HFFc6 (cell line): ENCODE measurements around the gene AKAP13. TPM values are rescaled to one million over a fixed set of nuclear protein-coding genes. Genes with fewer than 3 reads are reported as not detected.
"Not testable (repeated sequence)": the region's sequence is repeated elsewhere in the genome, so short reads cannot be mapped to it uniquely, and the experiment has no call there.

Source experiments
- DNase-seq: peaks from one replicate; pipeline ENCODE4 v3.0.0-alpha.2; 2018
- H3K27ac Mint-ChIP-seq: 2 replicates; pipeline ENCODE4 v1.8.0; 2020; ENCODE audit warnings: mild to moderate bottlenecking, mixed read lengths
- H3K27me3 Mint-ChIP-seq: 2 replicates; pipeline ENCODE4 v1.8.0; 2021; ENCODE audit warnings: mild to moderate bottlenecking, moderate library complexity, mixed read lengths; ENCODE audit not compliant: insufficient read depth
- H3K36me3 Mint-ChIP-seq: 2 replicates; pipeline ENCODE4 v1.8.0; 2021; ENCODE audit warnings: low read depth, mixed read lengths
- H3K4me1 Mint-ChIP-seq: 2 replicates; pipeline ENCODE4 v1.8.0; 2020; ENCODE audit warnings: low read depth, mixed read lengths
- H3K4me3 Mint-ChIP-seq: 2 replicates; pipeline ENCODE4 v1.8.0; 2020; ENCODE audit warnings: mild to moderate bottlenecking, moderate library complexity, mixed read lengths
- H3K9me3 Mint-ChIP-seq: 2 replicates; pipeline ENCODE4 v1.8.0; 2020; ENCODE audit warnings: mild to moderate bottlenecking, mixed read lengths
- total RNA-seq, 6 experiments: library from RNA; stranded (reverse); fragmentation: NEBNext Ultra II Directional; extraction: Animal tissue kit (Norgen Biotek cat#: 25700); gene quantifications; 2 replicates in 1 of 6; 3 replicates in 5 of 6; pipeline ENCODE4 v1.2.3, GENCODE V29; 2021
- TF ChIP-seq, protein P1 (sequence below): fragments of 200-600 bp; sonication (generic); IDR thresholded peaks from 2 replicates; pipeline ENCODE4 v1.5.0; 2021; ENCODE audit warnings: antibody characterized with exemption, mild to moderate bottlenecking

AKAP13 gene
- total RNA-seq, 6 experiments from 2014 or later: 29.0 to 51.3 (median 35.6) TPM

DNA sequence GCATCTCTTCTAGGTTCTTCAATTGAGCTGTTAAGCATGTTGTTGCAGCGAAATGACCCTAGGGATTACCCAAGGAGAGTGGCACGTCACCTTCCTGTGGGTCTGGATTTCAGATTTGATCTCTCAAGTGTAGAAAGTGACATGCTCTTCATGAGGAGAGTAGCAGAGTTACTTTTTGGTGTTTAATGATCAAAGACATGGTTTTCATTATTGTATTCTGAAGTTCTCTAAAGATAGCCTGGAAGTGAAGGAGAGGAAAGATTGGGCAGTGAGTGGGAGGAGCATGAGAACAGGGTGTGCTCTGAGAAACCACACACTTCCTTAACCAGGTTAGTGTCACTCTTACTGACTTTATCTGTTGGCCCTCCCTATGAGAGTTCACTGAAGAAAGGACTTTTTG is 153.6 kb downstream of the AKAP13 start:
- no peak overlapping the region for H3K27ac Mint-ChIP-seq
- H3K4me1 Mint-ChIP-seq: peaks cover 14% of the 10 kb centered on the region
- H3K9me3 Mint-ChIP-seq: no peaks in the 10 kb centered on the region
- H3K4me3 Mint-ChIP-seq: no peak overlapping the region
- H3K36me3 Mint-ChIP-seq: peaks cover 20% of the 10 kb centered on the region
- DNase-seq: no peak
- H3K27me3 Mint-ChIP-seq: peaks cover 1% of the 10 kb centered on the region; the same call in 1 of the 2 replicates
- TF ChIP-seq, protein P1, sequence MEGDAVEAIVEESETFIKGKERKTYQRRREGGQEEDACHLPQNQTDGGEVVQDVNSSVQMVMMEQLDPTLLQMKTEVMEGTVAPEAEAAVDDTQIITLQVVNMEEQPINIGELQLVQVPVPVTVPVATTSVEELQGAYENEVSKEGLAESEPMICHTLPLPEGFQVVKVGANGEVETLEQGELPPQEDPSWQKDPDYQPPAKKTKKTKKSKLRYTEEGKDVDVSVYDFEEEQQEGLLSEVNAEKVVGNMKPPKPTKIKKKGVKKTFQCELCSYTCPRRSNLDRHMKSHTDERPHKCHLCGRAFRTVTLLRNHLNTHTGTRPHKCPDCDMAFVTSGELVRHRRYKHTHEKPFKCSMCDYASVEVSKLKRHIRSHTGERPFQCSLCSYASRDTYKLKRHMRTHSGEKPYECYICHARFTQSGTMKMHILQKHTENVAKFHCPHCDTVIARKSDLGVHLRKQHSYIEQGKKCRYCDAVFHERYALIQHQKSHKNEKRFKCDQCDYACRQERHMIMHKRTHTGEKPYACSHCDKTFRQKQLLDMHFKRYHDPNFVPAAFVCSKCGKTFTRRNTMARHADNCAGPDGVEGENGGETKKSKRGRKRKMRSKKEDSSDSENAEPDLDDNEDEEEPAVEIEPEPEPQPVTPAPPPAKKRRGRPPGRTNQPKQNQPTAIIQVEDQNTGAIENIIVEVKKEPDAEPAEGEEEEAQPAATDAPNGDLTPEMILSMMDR: no peak

DNA sequence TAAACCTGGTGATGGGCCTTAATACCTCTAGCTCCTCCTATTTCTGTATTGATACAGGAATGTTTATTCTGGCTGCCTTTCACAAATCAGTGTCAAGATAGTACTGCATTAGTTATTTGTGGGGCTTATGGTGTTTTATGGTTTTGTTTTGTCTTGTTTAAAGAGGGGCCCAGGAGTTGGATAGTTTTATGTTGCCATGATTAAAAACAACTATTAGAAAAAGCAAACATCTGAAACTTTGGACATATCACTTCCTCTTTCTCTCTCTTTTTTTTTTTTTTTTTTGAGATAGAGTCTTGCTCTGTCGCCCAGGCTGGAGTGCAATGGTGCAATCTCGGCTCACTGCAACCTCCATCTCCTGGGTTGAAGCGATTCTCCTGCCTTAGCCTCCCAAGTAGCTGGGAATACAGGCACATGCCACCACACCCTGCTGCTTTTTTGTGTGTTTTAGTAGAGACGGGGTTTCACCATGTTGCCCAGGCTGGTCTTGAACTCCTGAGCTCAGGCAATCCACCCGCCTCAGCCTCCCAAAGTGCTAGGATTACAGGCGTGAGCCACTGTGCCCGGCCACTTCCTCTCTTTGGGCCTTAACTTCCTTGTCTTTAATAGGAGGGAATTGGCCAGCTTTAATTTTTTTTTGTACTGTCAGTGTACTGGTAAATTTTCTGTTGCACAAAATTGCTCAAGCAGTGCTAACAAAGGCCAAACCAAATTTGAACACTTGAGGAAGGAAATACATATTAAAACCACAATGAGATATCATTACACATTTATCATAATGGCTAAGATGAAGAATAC is 155.3 kb downstream of the AKAP13 start:
- not testable (repeated sequence) for H3K4me1 Mint-ChIP-seq, H3K27ac Mint-ChIP-seq, H3K4me3 Mint-ChIP-seq, H3K9me3 Mint-ChIP-seq, H3K27me3 Mint-ChIP-seq, DNase-seq
- H3K36me3 Mint-ChIP-seq: peaks cover 13% of the 10 kb centered on the region

DNA sequence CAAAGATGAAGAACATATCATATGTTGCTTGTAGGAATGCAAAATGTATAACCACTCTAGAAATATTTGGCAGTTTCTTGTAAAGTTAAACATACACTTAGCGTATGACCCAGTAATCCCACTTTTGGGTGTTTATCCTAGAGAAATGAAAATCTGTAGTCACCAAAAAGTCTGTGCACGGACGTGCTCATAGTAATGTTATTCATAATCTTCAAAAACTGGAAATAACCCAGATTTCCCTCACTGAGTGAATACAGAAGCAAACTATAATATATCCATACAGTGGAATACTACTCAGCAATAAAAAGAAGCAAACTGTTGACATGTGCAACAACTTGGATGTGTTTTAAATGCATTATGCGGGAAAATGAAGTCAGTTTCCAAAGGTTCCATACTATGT is 155.9 kb downstream of the AKAP13 start:
- Mint-ChIP-seq H3K27ac (no peak overlapping the region), H3K4me3 (no peak overlapping the region), H3K4me1 (peaks cover 6% of the 10 kb centered on the region), H3K27me3 (no peaks in the 10 kb centered on the region; the same call in 1 of the 2 replicates), H3K36me3 (peaks cover 13% of the 10 kb centered on the region), H3K9me3 (no peaks in the 10 kb centered on the region)
- TF ChIP-seq, protein P1: no peak
- DNase-seq: no peak

DNA sequence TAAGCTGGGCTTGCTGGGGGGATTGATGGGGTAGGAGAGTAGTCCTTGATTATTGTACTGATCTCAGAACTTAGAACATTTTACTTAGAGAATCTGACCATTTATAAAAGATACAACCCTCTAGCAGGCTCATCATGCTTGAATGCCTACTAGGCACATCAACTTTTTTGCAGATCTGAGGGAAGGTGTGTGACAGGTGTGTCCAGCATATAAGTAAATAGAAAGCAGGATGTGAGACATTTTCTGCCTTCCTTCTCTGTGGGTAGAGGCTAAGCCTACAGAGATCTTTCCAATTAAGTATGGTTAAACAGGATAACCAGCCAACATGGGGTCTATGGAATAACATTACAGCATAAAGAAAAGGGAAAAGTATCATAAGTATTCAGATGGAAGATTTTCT is 159.1 kb downstream of the AKAP13 start:
- TF ChIP-seq, protein P1: no peak
- no peaks in the 10 kb centered on the region; the same call in 1 of the 2 replicates for H3K27me3 Mint-ChIP-seq
- DNase-seq: no peak
- H3K4me3 Mint-ChIP-seq: no peak overlapping the region
- H3K36me3 Mint-ChIP-seq: peaks cover 12% of the 10 kb centered on the region
- H3K27ac Mint-ChIP-seq: no peak overlapping the region; the same call in 1 of the 2 replicates
- H3K4me1 Mint-ChIP-seq: peaks cover 27% of the 10 kb centered on the region
- H3K9me3 Mint-ChIP-seq: no peaks in the 10 kb centered on the region

DNA sequence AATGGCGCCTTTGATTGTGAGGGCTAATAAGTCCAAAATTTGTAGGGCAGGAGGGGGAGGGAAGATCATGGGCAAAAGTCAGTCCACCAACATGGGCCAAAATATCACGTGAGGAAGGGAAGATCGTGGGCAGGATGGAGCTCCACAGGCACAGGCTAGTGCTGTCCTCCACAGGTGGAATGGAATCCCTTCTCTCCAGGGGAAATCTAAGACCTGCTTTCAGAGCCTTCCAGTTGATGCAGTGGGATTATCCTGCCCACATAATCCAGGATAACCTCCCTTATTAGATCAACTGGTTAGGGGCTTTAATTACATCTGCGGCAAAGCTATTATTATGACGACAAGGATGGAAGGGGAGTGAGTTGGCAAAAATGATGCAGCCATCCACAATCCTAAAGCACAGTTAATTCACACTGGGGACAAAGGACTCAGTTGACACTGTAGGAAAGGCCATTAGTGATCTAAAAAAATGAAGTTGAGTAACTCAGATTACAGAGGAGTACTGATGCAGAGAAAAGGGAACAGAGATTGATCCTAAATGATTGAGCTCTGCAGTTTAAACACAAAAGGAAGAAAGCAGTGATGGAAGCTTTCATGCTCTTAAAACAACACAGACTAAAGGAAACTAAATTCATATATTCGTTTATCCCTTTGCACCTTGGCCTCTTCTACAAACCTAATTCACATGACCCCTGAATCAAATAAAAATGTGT is 159.8 kb downstream of the AKAP13 start:
- Mint-ChIP-seq H3K27me3 (no peaks in the 10 kb centered on the region; the same call in 1 of the 2 replicates), H3K4me1 (peaks cover 27% of the 10 kb centered on the region), H3K4me3 (no peak overlapping the region), H3K36me3 (peaks cover 17% of the 10 kb centered on the region), H3K27ac (no peak overlapping the region; the same call in 1 of the 2 replicates), H3K9me3 (no peaks in the 10 kb centered on the region)
- no peak for DNase-seq
- TF ChIP-seq, protein P1: no peak

DNA sequence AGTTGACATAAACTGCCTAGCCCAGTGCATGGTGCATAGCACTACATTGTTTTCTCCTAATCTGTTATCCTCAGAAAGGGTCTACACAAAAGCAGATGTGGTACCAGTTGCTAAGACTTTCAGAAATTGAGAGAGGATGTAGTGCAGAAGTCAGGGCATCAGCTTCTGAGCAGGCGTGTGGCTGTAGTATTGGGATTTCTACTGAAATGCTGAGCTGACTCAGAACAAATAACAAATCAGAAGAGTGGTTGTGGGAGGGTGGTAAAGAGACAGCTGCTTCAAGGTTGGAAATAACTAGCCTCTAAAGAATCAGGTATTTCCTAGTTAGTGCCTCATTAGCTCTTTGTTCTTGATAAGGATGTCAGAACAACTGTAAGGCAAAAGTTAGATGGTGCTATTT is 161.3 kb downstream of the AKAP13 start:
- Mint-ChIP-seq H3K27me3 (no peaks in the 10 kb centered on the region; the same call in 1 of the 2 replicates), H3K9me3 (no peaks in the 10 kb centered on the region), H3K36me3 (peaks cover 25% of the 10 kb centered on the region), H3K4me1 (peaks cover 27% of the 10 kb centered on the region), H3K4me3 (no peak overlapping the region), H3K27ac (no peak overlapping the region; the same call in 1 of the 2 replicates)
- DNase-seq: no peak
- TF ChIP-seq, protein P1: no peak
